IMR-90 (cell line): Measurements from ENCODE around the gene EXOC4. TPM values are rescaled to one million over a fixed set of nuclear protein-coding genes. Genes with fewer than 3 reads are reported as not detected.

Experiments
- ATAC-seq: fragments of 200-7000 bp; cut with Tn5 transposase; 2 replicates; pipeline ENCODE4 v1.9.1; 2020; ENCODE audit warnings: low read depth, mild to moderate bottlenecking, moderate library complexity
- BruUV-seq: library from RNA; stranded (reverse); fragments of 400-500 nt; replicated peaks from 2 replicates; lab custom pipeline; 2021; lab: Mats Ljungman, UMichigan
- CTCF ChIA-PET: fragments of 300-600 bp; formaldehyde crosslinking; extraction: SDS; loops from one replicate; lab custom pipeline; 2021; ENCODE audit warnings: antibody characterized with exemption; lab: Yijun Ruan, JAX
- POLR2A ChIA-PET: fragments of 300-600 bp; sonication (Branson Sonifier 250); formaldehyde crosslinking; loops from one replicate; lab custom pipeline; 2022; ENCODE audit warnings: antibody characterized with exemption; ENCODE audit not compliant: unreplicated experiment; lab: Charles Lee
- DNase-seq: peaks from one replicate; pipeline ENCODE4 v3.0.0; 2013
- H2AFZ ChIP-seq: replicated peaks from 2 replicates; pipeline ENCODE3; 2013; ENCODE audit warnings: low read length, mild to moderate bottlenecking; ENCODE audit not compliant: poor library complexity
- H2AK5ac ChIP-seq: 2 replicates; pipeline ENCODE4 v1.6.1; 2013; ENCODE audit warnings: low read depth, low read length, inconsistent platforms
- H2AK9ac ChIP-seq: replicated peaks from 2 replicates; pipeline ENCODE3; 2013; ENCODE audit warnings: mild to moderate bottlenecking, low read depth, low read length, moderate library complexity; ENCODE audit not compliant: poor library complexity
- H2BK120ac ChIP-seq: 2 replicates; pipeline ENCODE4 v1.6.1; 2013; ENCODE audit warnings: low read depth, low read length, inconsistent platforms
- H2BK15ac ChIP-seq: 3 replicates; pipeline ENCODE4 v1.6.1; 2013; ENCODE audit warnings: low read depth, low read length, inconsistent platforms
- H2BK20ac ChIP-seq: 2 replicates; pipeline ENCODE4 v1.6.1; 2013; ENCODE audit warnings: low read depth, mild to moderate bottlenecking, inconsistent platforms, low read length, moderate library complexity
- H2BK5ac ChIP-seq: 2 replicates; pipeline ENCODE4 v1.6.1; 2013; ENCODE audit warnings: mild to moderate bottlenecking, low read depth, low read length, inconsistent platforms; ENCODE audit not compliant: poor library complexity, severe bottlenecking
- H3K14ac ChIP-seq: replicated peaks from 2 replicates; pipeline ENCODE4 v1.6.1; 2013; ENCODE audit warnings: low read depth, low read length, inconsistent platforms
- H3K18ac ChIP-seq: 2 replicates; pipeline ENCODE4 v1.6.1; 2013; ENCODE audit warnings: low read depth, low read length, control low read depth
- H3K23ac ChIP-seq: 2 replicates; pipeline ENCODE4 v1.6.1; 2013; ENCODE audit warnings: low read depth, low read length, inconsistent platforms
- H3K27ac ChIP-seq: 2 replicates; pipeline ENCODE4 v1.5.1; 2013; ENCODE audit warnings: mild to moderate bottlenecking, control low read depth, low read length; ENCODE audit not compliant: insufficient read depth
- H3K27me3 ChIP-seq: 2 replicates; pipeline ENCODE4 v1.6.1; 2013; ENCODE audit warnings: low read length; ENCODE audit not compliant: control insufficient read depth, insufficient read depth
- H3K36me3 ChIP-seq: 2 replicates; pipeline ENCODE4 v1.6.1; 2013; ENCODE audit warnings: low read length, mixed read lengths; ENCODE audit not compliant: control insufficient read depth, insufficient read depth
- H3K4ac ChIP-seq: 2 replicates; pipeline ENCODE4 v1.6.1; 2013; ENCODE audit warnings: low read depth, low read length, inconsistent platforms
- H3K4me1 ChIP-seq: 2 replicates; pipeline ENCODE4 v1.6.1; 2013; ENCODE audit warnings: low read length, mixed read lengths; ENCODE audit not compliant: control insufficient read depth, insufficient read depth
- H3K4me2 ChIP-seq: 2 replicates; pipeline ENCODE4 v1.6.1; 2013; ENCODE audit warnings: low read depth, mild to moderate bottlenecking, control low read depth, low read length, moderate library complexity
- H3K4me3 ChIP-seq: 2 replicates; pipeline ENCODE4 v1.5.1; 2013; ENCODE audit warnings: low read depth, mild to moderate bottlenecking, control low read depth, low read length, moderate library complexity; ENCODE audit not compliant: insufficient read depth
- H3K56ac ChIP-seq: 2 replicates; pipeline ENCODE4 v1.6.1; 2013; ENCODE audit warnings: low read length, inconsistent platforms; ENCODE audit not compliant: insufficient read depth; ENCODE audit errors: extremely low read depth
- H3K79me1 ChIP-seq, 2 experiments: 2 replicates each; pipeline ENCODE4 v1.6.1; 2013; ENCODE audit warnings: low read length in 2 of 2, inconsistent platforms in 1 of 2, low read depth in 1 of 2
- H3K9ac ChIP-seq: 2 replicates; pipeline ENCODE4 v1.6.1; 2013; ENCODE audit warnings: low read depth, low read length, control low read depth
- H3K9me1 ChIP-seq: 2 replicates; pipeline ENCODE4 v1.6.1; 2013; ENCODE audit warnings: low read length, inconsistent platforms; ENCODE audit not compliant: insufficient read depth
- H3K9me3 ChIP-seq: 2 replicates; pipeline ENCODE4 v1.6.1; 2013; ENCODE audit warnings: low read length; ENCODE audit not compliant: control insufficient read depth, insufficient read depth
- H4K20me1 ChIP-seq: 2 replicates; pipeline ENCODE4 v1.6.1; 2013; ENCODE audit warnings: low read length, inconsistent platforms; ENCODE audit not compliant: insufficient read depth
- H4K5ac ChIP-seq: 2 replicates; pipeline ENCODE4 v1.6.1; 2013; ENCODE audit warnings: mild to moderate bottlenecking, low read depth, low read length, control low read depth
- H4K8ac ChIP-seq, 2 experiments: 2 replicates each; pipeline ENCODE4 v1.6.1; 2013; ENCODE audit warnings: low read depth in 2 of 2, low read length in 2 of 2, control low read depth in 1 of 2, inconsistent platforms in 1 of 2
- H4K91ac ChIP-seq: 2 replicates; pipeline ENCODE4 v1.6.1; 2013; ENCODE audit warnings: low read depth, low read length, inconsistent platforms; ENCODE audit not compliant: insufficient read depth
- CHD1 ChIP-seq: IDR thresholded peaks from 2 replicates; pipeline ENCODE4 v1.6.1; 2012; ENCODE audit warnings: low read depth, low read length, improper control_type of control experiment
- RAD21 ChIP-seq: IDR thresholded peaks from 2 replicates; pipeline ENCODE4 v1.6.1; 2012; ENCODE audit warnings: low read length, improper control_type of control experiment
- RCOR1 ChIP-seq: IDR thresholded peaks from 2 replicates; pipeline ENCODE4 v1.6.1; 2012; ENCODE audit warnings: mild to moderate bottlenecking, low read length, improper control_type of control experiment; ENCODE audit not compliant: insufficient replicate concordance
- WGBS, 2 experiments: methylation state at CpG; one replicate each; pipeline versions ENCODE4 v1.1.5 to v1.1.7; 2013; ENCODE audit warnings: missing lambda C conversion rate in 2 of 2; ENCODE audit not compliant: insufficient read length in 1 of 2; ENCODE audit errors: extremely low coverage in 2 of 2; 5-methylcytosine and 5-hydroxymethylcytosine counted together
- dilution Hi-C: fragments of 300-500 bp; cut with HindIII; formaldehyde crosslinking; loops from one replicate; pipeline ENCODE4 v1.14.3; 2018; ENCODE audit warnings: low sequenced_read_pairs; ENCODE audit not compliant: unreplicated experiment
- in situ Hi-C: fragments of 300-500 bp; cut with MboI; formaldehyde crosslinking; loops from 3 replicates; pipeline ENCODE4 v1.14.3; 2019; ENCODE audit warnings: low sequenced_read_pairs, inconsistent platforms, mixed read lengths
- intact Hi-C: fragments of 100-400 bp; cut with micrococcal nuclease; formaldehyde crosslinking; loops from 2 replicates; pipeline ENCODE4 v1.10.0; 2022
- polyA plus RNA-seq, 3 experiments: library from polyadenylated mRNA; depleted of rRNA; stranded (reverse); fragments of >200 nt; gene quantifications; 2 replicates each; pipeline ENCODE4 v1.2.3, GENCODE V29; 2012; ENCODE audit warnings: low replicate concordance in 1 of 3
- total RNA-seq: library from RNA; depleted of rRNA; stranded (reverse); fragments of >200 nt; gene quantifications from 2 replicates; pipeline ENCODE4 v1.2.3, GENCODE V29; 2012

Gene EXOC4
- total and polyA plus RNA-seq, 2 of the 4 experiments (the other 2 are of a cell fraction): 25.4 to 94.6 TPM

GRCh38 chr7:133535308-133535707 is 282.4 kb downstream of the EXOC4 start:
- BruUV-seq: no TSS peak
- no peak overlapping the region for H4K8ac ChIP-seq
- CTCF ChIA-PET: interaction anchor here (1.7 kb wide), 1 partner anchor 15 kb away, joined by 4 read pairs; no protein-coding TSS in a partner anchor

More at GRCh38 chr7:133535308-133535707, 282.4 kb downstream of the EXOC4 start:
- Histone ChIP-seq H2BK5ac (no peak overlapping the region), H3K9ac (no peak overlapping the region), H2BK15ac (no peak overlapping the region), H4K91ac (no peak overlapping the region), H3K23ac (no peak overlapping the region), H3K27ac (no peak overlapping the region), H2BK120ac (no peak overlapping the region), H2AK9ac (no peak overlapping the region), H3K4me3 (no peak overlapping the region), H3K14ac (no peak overlapping the region), H3K18ac (no peak overlapping the region), H2AFZ (no peak overlapping the region), H3K79me1 (no peaks in the 10 kb centered on the region), H3K4ac (no peak overlapping the region), H4K20me1 (no peaks in the 10 kb centered on the region), H3K9me1 (no peaks in the 10 kb centered on the region), H3K36me3 (no peaks in the 10 kb centered on the region), H2AK5ac (no peak overlapping the region), H3K9me3 (no peaks in the 10 kb centered on the region), H3K56ac (no peak overlapping the region), H3K27me3 (no peaks in the 10 kb centered on the region), H3K4me1 (peaks cover 2% of the 10 kb centered on the region), H2BK20ac (no peak overlapping the region), H4K5ac (no peak overlapping the region), H3K4me2 (no peak overlapping the region)
- dilution Hi-C loops: no loop called here
- ATAC-seq (no peak), DNase-seq (no peak)
- in situ Hi-C loops: no loop called here
- POLR2A ChIA-PET: no interaction called here
- intact Hi-C loops: no loop called here
- no peak for TF ChIP-seq RCOR1
- no peak for TF ChIP-seq RAD21
- no peak for TF ChIP-seq CHD1
- WGBS, 2 experiments: no CpG with 5 or more reads among the region's 2 CpGs
